ENCODE results near the gene GPR85.
A peak's percentile ranks its signal among the peaks of the same experiment; 100 is the strongest.

Gene GPR85

GRCh38 chr7:113086431-113086888 lies at the start of gene GPR85:
Gene GPR85 (minus strand): TSS chr7:113086827. CDS start chr7:113084721, 2,106 bp downstream.
- peak; percentile 74 for DNase-seq (ENCODE audit: low read depth)
- no peak for TF ChIP-seq CTCF (IDR thresholded peaks at IDR 0.05; ENCODE audit: insufficient read depth, low read depth, low read length, missing control alignments)
- peak within 1 kb of the TSS; percentile 60 for H3K4me3 ChIP-seq (ENCODE audit: low read length)

GRCh38 chr7:113134025-113134424 lies 47.4 kb upstream of the GPR85 start:
- TF ChIP-seq CTCF (IDR thresholded peaks at IDR 0.05; ENCODE audit: insufficient read depth, low read depth, low read length, missing control alignments): no peak
- H3K4me3 ChIP-seq (ENCODE audit: low read length): no peak overlapping the region
- no peak for DNase-seq (ENCODE audit: low read depth)

GRCh38 chr7:113131367-113131766 lies 44.7 kb upstream of the GPR85 start:
- no peak for TF ChIP-seq CTCF (IDR thresholded peaks at IDR 0.05; ENCODE audit: insufficient read depth, low read depth, low read length, missing control alignments)
- DNase-seq (ENCODE audit: low read depth): no peak
- H3K4me3 ChIP-seq (ENCODE audit: low read length): no peak overlapping the region

- no peak for TF ChIP-seq CTCF (IDR thresholded peaks at IDR 0.05; ENCODE audit: insufficient read depth, low read depth, low read length, missing control alignments)
- no peak overlapping the region for H3K4me3 ChIP-seq (ENCODE audit: low read length)
- DNase-seq (ENCODE audit: low read depth): peak; percentile 54
Observed at GRCh38 chr7:113128031-113128430, 41.4 kb upstream of the GPR85 start.

GRCh38 chr7:113125728-113126127 lies 39.1 kb upstream of the GPR85 start:
- no peak for TF ChIP-seq CTCF (IDR thresholded peaks at IDR 0.05; ENCODE audit: insufficient read depth, low read depth, low read length, missing control alignments)
- DNase-seq (ENCODE audit: low read depth): no peak
- no peak overlapping the region for H3K4me3 ChIP-seq (ENCODE audit: low read length)

- TF ChIP-seq CTCF (IDR thresholded peaks at IDR 0.05; ENCODE audit: insufficient read depth, low read depth, low read length, missing control alignments): no peak
- DNase-seq (ENCODE audit: low read depth): no peak
- H3K4me3 ChIP-seq (ENCODE audit: low read length): no peak overlapping the region
Observed at GRCh38 chr7:113122744-113123143, 36.1 kb upstream of the GPR85 start.

GRCh38 chr7:113120647-113121046 lies 34.0 kb upstream of the GPR85 start:
- no peak overlapping the region for H3K4me3 ChIP-seq (ENCODE audit: low read length)
- TF ChIP-seq CTCF (IDR thresholded peaks at IDR 0.05; ENCODE audit: insufficient read depth, low read depth, low read length, missing control alignments): no peak
- DNase-seq (ENCODE audit: low read depth): no peak
